NCI-H1436 (cell line): ENCODE measurements around the gene FOXD3.
A peak's percentile ranks its signal among the peaks of the same experiment; 100 is the strongest.
"Not testable (repeated sequence)": the region's sequence is repeated elsewhere in the genome, so short reads cannot be mapped to it uniquely, and the experiment has no call there.

ENCODE experiments used
- DNase-seq: peaks from one replicate; lab custom pipeline; 2025; lab: John Stamatoyannopoulos, UW

The FOXD3 gene

GRCh38 chr1:63321066-63321784, 1.1 kb upstream of the FOXD3 start:
- no peak for DNase-seq

- no peak for DNase-seq
These were observed 618 bp upstream of the FOXD3 start for GRCh38 chr1:63321785-63322113.

- peak; percentile 42 for DNase-seq
These were observed 837 bp downstream of the FOXD3 start for GRCh38 chr1:63322944-63323864.

GRCh38 chr1:63323865-63324778, 1.8 kb downstream of the FOXD3 start:
- no peak for DNase-seq

GRCh38 chr1:63324779-63325119, 2.4 kb downstream of the FOXD3 start:
- no peak for DNase-seq

GRCh38 chr1:63325279-63325985, 3.1 kb downstream of the FOXD3 start:
- DNase-seq, result no peak

- no peak for DNase-seq
These were observed 3.7 kb downstream of the FOXD3 start for GRCh38 chr1:63326106-63326472.

- no peak for DNase-seq
These were observed 4.4 kb downstream of the FOXD3 start for GRCh38 chr1:63326473-63327380.

- no peak for DNase-seq
These were observed 5.2 kb downstream of the FOXD3 start for GRCh38 chr1:63327417-63328054.

- no peak for DNase-seq
These were observed 5.8 kb downstream of the FOXD3 start for GRCh38 chr1:63328122-63328521.

GRCh38 chr1:63328781-63329180, 6.4 kb downstream of the FOXD3 start:
- no peak for DNase-seq

GRCh38 chr1:63329621-63330330, 7.4 kb downstream of the FOXD3 start:
- DNase-seq, result no peak

- DNase-seq, result no peak
These were observed 8.1 kb downstream of the FOXD3 start for GRCh38 chr1:63330331-63330916.

GRCh38 chr1:63342402-63342801, 20.0 kb downstream of the FOXD3 start:
- DNase-seq, result no peak

- no peak for DNase-seq
These were observed 21.6 kb downstream of the FOXD3 start for GRCh38 chr1:63343922-63344321.

- DNase-seq, result no peak
These were observed 28.0 kb downstream of the FOXD3 start for GRCh38 chr1:63350320-63350719.

GRCh38 chr1:63352736-63353135, 30.4 kb downstream of the FOXD3 start:
- DNase-seq, result no peak

- DNase-seq, result not testable (repeated sequence)
These were observed 33.9 kb downstream of the FOXD3 start for GRCh38 chr1:63356234-63356633.

- no peak for DNase-seq
These were observed 37.2 kb downstream of the FOXD3 start for GRCh38 chr1:63359561-63359960.
